ENCODE measurements around the gene CHRNA4.

DNA sequence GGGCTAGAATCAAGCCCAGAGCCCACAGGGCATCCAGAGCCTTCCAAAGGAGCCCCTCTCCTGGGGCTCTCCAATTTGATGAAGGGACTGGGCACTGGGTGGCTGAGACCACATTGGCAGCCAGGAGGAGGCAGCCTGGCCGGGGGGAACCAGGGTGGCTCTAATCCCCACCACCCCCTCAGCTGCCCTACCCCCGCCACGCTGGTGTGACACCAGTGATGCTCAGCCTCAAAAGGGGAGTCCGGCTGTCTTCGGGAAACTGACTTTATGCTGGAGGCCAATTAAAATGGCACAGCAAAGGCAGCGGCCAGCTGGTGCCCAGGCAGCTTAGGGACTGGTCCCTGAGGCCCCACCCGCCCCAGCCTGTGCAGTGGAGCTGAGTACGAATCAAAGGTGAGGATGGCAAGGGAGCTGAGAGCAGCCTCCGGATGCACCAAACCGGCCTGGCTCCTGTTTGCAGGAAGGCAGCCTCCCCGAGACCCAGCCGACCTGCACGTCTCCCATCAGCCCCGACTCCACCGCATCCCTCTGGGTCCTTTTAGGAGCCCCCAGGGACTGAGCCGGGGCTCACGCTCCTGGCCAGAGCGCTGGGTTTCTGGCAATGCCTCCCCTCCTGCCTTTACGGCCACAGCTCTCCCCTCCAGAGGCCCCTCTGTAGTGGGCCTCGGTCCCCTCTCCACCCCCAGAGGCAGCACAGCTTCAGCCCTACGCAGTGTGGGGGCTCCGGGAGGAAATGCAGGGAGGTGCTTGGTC is 28.5 kb downstream of the CHRNA4 start:
- TF ChIP-seq, protein P1, sequence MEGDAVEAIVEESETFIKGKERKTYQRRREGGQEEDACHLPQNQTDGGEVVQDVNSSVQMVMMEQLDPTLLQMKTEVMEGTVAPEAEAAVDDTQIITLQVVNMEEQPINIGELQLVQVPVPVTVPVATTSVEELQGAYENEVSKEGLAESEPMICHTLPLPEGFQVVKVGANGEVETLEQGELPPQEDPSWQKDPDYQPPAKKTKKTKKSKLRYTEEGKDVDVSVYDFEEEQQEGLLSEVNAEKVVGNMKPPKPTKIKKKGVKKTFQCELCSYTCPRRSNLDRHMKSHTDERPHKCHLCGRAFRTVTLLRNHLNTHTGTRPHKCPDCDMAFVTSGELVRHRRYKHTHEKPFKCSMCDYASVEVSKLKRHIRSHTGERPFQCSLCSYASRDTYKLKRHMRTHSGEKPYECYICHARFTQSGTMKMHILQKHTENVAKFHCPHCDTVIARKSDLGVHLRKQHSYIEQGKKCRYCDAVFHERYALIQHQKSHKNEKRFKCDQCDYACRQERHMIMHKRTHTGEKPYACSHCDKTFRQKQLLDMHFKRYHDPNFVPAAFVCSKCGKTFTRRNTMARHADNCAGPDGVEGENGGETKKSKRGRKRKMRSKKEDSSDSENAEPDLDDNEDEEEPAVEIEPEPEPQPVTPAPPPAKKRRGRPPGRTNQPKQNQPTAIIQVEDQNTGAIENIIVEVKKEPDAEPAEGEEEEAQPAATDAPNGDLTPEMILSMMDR (conservative IDR thresholded peaks at IDR 0.05; ENCODE audit: low read depth, low read length), result no peak
- TF ChIP-seq RAD21 (IDR thresholded peaks at IDR 0.05; ENCODE audit: low read length) (no peak), POLR2A (IDR thresholded peaks at IDR 0.05; ENCODE audit: low read depth, low read length) (no peak), RFX5 (IDR thresholded peaks at IDR 0.05; ENCODE audit: low read depth, low read length) (no peak), MXI1 (IDR thresholded peaks at IDR 0.05; ENCODE audit: borderline replicate concordance, low read depth, low read length) (no peak), MAZ (IDR thresholded peaks at IDR 0.05; ENCODE audit: borderline replicate concordance, low read depth, low read length) (no peak), BHLHE40 (IDR thresholded peaks at IDR 0.05; ENCODE audit: low read depth, low read length) (no peak), RCOR1 (IDR thresholded peaks at IDR 0.05; ENCODE audit: insufficient replicate concordance, low read length) (no peak), CEBPB (IDR thresholded peaks at IDR 0.05; ENCODE audit: low read depth, low read length) (no peak), SMC3 (IDR thresholded peaks at IDR 0.05; ENCODE audit: low read depth, low read length) (no peak), CHD1 (IDR thresholded peaks at IDR 0.05; ENCODE audit: low read depth, low read length) (no peak)
- TF ChIP-seq, protein P2, sequence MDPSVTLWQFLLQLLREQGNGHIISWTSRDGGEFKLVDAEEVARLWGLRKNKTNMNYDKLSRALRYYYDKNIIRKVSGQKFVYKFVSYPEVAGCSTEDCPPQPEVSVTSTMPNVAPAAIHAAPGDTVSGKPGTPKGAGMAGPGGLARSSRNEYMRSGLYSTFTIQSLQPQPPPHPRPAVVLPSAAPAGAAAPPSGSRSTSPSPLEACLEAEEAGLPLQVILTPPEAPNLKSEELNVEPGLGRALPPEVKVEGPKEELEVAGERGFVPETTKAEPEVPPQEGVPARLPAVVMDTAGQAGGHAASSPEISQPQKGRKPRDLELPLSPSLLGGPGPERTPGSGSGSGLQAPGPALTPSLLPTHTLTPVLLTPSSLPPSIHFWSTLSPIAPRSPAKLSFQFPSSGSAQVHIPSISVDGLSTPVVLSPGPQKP (IDR thresholded peaks at IDR 0.05; ENCODE audit: borderline replicate concordance, low read depth, low read length), result no peak
- TF ChIP-seq, protein P3, sequence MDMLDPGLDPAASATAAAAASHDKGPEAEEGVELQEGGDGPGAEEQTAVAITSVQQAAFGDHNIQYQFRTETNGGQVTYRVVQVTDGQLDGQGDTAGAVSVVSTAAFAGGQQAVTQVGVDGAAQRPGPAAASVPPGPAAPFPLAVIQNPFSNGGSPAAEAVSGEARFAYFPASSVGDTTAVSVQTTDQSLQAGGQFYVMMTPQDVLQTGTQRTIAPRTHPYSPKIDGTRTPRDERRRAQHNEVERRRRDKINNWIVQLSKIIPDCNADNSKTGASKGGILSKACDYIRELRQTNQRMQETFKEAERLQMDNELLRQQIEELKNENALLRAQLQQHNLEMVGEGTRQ (IDR thresholded peaks at IDR 0.05; ENCODE audit: low read depth, low read length), result no peak
